ENCODE data around the gene SMARCAL1.

- TF ChIP-seq, protein P1, sequence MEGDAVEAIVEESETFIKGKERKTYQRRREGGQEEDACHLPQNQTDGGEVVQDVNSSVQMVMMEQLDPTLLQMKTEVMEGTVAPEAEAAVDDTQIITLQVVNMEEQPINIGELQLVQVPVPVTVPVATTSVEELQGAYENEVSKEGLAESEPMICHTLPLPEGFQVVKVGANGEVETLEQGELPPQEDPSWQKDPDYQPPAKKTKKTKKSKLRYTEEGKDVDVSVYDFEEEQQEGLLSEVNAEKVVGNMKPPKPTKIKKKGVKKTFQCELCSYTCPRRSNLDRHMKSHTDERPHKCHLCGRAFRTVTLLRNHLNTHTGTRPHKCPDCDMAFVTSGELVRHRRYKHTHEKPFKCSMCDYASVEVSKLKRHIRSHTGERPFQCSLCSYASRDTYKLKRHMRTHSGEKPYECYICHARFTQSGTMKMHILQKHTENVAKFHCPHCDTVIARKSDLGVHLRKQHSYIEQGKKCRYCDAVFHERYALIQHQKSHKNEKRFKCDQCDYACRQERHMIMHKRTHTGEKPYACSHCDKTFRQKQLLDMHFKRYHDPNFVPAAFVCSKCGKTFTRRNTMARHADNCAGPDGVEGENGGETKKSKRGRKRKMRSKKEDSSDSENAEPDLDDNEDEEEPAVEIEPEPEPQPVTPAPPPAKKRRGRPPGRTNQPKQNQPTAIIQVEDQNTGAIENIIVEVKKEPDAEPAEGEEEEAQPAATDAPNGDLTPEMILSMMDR (IDR thresholded peaks at IDR 0.05; ENCODE audit: poor library complexity), result no peak
- no peak for TF ChIP-seq EZH2 (IDR thresholded peaks at IDR 0.05; ENCODE audit: borderline replicate concordance)
Observed at GRCh38 chr2:216464104-216464720, 51.9 kb downstream of the SMARCAL1 start.

Measured in hepatocyte (in vitro differentiated cells).